ENCODE measurements around the gene ZNF763.

Gene ZNF763

GRCh38 chr19:12015753-12016116 lies 50.9 kb downstream of the ZNF763 start:
- Histone ChIP-seq H3K9ac (no peak overlapping the region), H3K4me1 (no peaks in the 10 kb centered on the region), H3K4me2 (no peak overlapping the region), H3K27ac (no peak overlapping the region), H3K36me3 (peaks cover 98 to 100% (median 100%) of the 10 kb centered on the region in 11 experiments), H3K27me3 (0 out of 22 replicates have a peak, but pooled peaks cover 0 to 4% (median 0%) of the 10 kb centered on the region in 11 experiments), H3K4me3 (peak overlapping the region in 6 of 10 experiments; percentile 3 to 49 (median 37); a peak in 6 of 20 replicates), H3K9me3 (replicated peaks in 1 of 11) (peaks cover 100% of the 10 kb centered on the region in 11 experiments), H4K20me1 (no peaks in the 10 kb centered on the region)
- TF ChIP-seq Cebpa-rat (IDR thresholded peaks at IDR 0.05), result no peak
